Right ventricle myocardium superior (tissue), 1 donor: ENCODE results near the gene ZNF181. TPM values are rescaled to one million over a fixed set of nuclear protein-coding genes. Genes with fewer than 3 reads are reported as not detected.
"Not testable (repeated sequence)": the region's sequence is repeated elsewhere in the genome, so short reads cannot be mapped to it uniquely, and the experiment has no call there.

Experiments used
- ATAC-seq: fragments of 200-7000 bp; cut with Tn5 transposase; one replicate; pipeline ENCODE4 v1.9.1; 2020; ENCODE audit warnings: mild to moderate bottlenecking; ENCODE audit not compliant: poor library complexity
- DNase-seq: peaks from one replicate; pipeline ENCODE4 v3.0.0-alpha.2; 2020
- intact Hi-C: fragments of 100-400 bp; cut with DNase I; formaldehyde crosslinking; loops from one replicate; pipeline ENCODE4 v1.11.2; 2022
- long read RNA-seq: library from polyadenylated mRNA; unstranded; transcript quantifications from one replicate; pipeline ENCODE4 v2.0.0, GENCODE V29; 2021
- total RNA-seq: library from RNA; stranded (reverse); fragmentation: NEBNext Ultra II Directional; extraction: Animal tissue kit (Norgen Biotek cat#: 25700); gene quantifications from one replicate; pipeline ENCODE4 v1.2.1, GENCODE V29; 2021
- donor health status: DM: no; HTN: yes; CAD: no; lungs with severe emphysema.

ZNF181 gene
- 22.0 TPM for total RNA-seq
- long read RNA-seq, full-length matches to known transcripts: 9 of 55 reads
- long read RNA-seq, partial matches to known transcripts: 1 of 55 reads
- long read RNA-seq, other reads (novel, unspliced or antisense): 45 of 55 reads

DNA sequence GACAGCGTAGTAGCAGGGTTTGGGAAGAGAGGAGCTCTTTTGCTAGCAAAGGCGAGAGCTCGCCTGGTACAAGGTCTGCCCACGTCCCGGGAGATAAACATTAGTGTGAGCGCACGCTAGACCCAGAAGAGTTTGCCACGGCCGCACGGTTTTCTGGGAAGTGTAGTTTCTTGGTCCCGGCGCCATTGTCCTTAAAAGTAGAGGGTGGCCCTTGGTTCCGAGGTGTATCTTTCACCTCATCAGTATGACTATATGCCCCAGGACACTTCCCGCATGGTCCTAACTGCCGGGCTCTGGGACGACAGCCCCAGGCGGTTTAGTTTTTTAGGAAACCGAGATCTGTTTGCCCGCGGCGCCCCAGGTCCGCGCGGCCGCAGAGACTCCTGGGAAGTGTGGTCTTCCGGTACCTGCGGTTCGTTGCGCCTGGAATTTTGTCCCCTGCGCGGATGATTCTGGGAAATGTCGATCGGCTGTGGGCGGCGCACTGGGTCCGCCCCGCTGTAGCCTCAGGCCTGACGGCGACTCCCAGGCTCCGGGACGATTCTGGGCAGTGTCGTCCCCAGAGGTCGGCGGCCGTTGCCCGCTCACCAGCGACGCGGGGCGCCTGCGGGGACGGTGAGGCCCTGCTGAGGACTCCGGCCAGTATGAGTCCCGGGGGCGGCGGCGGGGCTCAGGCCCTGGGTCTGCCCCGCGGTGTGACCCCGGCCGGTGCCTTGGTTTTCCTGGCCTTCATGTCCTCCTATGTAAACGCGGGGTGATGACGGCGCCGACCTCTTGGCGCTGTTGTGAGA lies at the start of gene ZNF181:
TSS of gene ZNF181 (plus strand) at position 498 of the 791 bp plus-strand sequence. CDS start 795 bp downstream, outside the sequence.
- intact Hi-C loops: no loop called here
- ATAC-seq: peak; percentile 95
- peak; percentile 92 for DNase-seq

DNA sequence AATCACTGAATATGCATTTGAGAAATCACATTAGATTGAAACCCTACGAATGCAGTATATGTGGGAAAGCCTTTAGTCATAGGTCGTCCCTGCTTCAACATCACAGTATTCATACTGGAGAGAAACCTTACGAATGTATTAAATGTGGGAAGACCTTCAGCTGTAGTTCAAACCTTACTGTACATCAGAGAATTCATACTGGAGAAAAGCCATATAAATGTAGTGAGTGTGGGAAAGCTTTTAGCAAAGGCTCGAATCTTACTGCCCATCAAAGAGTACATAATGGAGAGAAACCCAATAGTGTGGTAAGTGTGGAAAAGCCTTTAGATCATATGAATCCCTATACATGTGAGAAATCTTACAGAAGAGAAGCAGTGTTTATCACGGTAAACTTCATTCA lies 48.8 kb upstream of the ZNF181 start:
- DNase-seq, ATAC-seq, intact Hi-C loops: not testable (repeated sequence)

DNA sequence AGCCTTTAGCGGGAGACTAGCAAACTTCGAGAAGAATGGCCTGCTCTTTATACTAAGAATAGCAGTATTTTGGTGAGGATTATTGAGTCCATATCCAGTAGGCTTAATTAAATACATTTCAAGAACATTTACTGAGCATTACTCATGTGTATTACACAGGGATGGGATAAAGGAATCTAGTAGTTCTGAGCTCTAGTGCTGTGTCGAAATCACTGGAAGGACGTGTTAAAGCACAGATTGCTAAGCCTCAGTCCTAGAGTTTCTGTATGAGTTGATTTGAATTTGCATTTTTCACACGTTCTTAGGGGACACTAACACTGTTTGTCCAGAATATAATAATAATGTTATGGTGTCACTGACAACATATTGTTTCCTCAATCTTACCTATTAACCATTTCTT lies 47.6 kb upstream of the ZNF181 start:
- ATAC-seq (no peak), DNase-seq (no peak)
- intact Hi-C loops: no loop called here

DNA sequence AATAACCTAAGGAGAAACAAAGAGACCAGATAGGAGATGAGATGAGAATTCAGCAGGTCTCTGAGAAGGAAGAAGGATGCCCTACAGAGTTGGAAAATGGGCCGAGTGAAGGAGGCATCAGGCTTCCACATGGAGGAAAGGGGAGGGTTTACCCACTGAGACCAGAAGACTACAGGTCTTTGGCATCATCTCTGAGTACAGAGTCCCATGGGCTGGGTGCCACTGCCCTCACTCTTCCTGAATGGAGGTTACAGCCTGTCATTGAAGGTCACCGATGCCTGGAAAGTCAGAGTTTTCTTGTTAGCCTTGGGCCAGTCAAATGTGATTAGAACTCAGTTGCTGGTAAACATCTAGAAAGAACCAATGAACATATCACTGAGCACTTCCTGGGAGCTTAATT lies 46.7 kb upstream of the ZNF181 start:
- DNase-seq (no peak), ATAC-seq (peak; percentile 27)
- intact Hi-C loops: no loop called here

DNA sequence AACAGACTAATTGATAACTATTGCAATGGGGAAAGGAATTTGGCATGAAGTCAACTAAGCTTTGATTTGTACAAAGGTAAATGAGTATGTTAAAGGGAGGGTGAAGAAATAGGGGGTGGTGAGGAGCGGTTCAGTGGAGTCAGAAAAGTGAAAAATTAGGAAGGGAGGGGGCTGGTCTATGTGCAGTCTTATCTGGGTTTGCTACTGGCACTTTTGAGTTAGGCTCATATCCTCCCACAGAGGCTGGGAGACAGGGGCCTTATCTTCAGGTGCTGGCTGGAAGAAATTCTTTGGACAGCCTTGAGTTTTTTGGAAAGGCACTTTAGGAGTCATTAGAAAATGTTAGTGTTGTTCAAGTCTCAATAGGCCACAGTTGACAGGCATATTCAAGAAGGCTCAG lies 45.5 kb upstream of the ZNF181 start:
- ATAC-seq (no peak), DNase-seq (no peak)
- intact Hi-C loops: no loop called here

DNA sequence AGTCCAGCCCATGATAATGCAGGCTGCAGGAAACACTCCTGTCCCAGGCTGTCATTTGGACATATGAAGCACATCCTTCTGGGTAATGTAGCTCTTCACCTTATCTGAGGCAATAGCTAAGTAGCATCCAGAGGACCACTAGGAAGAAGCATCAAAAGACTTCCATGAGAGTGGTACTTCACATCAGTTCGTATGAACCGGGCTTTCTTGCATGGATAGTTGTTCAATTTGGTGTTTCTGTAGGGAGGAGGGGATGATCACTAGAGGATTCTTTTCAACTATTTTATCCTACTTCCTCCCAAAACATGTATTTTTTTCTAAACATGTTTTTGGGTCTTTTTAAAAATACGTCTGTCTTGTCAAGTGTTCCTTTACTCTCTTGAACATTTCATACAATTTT lies 43.7 kb upstream of the ZNF181 start:
- DNase-seq (no peak), ATAC-seq (no peak)
- intact Hi-C loops: no loop called here

DNA sequence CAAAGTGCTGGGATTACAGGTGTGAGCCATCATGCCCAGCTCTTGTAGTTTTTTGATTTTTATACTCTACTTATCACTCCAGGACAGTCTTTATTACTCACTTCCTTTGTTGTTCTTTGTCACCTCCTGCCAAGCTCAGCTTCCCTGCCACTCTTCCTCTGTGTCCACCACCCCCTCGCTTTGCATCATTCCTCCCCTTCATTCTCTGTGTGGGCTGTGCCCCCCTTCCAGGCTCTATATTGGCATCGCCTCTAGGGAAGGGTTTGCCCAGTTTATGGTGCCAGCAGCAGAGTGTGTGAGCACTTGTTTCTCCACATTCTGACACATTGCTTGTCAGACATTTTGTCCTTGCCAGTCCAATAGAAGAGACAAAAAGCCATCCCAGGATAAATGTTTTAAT lies 41.5 kb upstream of the ZNF181 start:
- DNase-seq (no peak), ATAC-seq (no peak)
- intact Hi-C loops: no loop called here

DNA sequence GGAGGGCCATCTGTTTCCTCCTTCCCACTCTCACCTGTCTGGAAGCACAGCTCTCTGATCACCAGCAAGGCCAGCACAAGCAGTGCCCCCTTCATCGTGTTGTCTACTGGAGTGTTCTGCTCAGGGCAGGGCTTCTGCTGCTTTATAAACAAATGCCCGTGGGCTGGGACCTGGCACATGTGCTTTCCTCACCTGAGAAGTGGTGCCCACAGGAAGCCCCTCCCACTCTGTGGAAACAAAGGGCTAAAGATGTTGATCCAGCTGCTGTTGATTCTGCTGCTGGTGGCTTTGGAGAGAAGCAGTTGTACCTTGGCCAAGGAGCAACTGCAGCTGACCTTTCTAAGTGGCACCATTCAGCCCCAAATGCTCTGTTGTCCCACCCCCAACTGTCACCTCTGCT lies 26.4 kb upstream of the ZNF181 start:
- ATAC-seq (no peak), DNase-seq (no peak)
- intact Hi-C loops: no loop called here

DNA sequence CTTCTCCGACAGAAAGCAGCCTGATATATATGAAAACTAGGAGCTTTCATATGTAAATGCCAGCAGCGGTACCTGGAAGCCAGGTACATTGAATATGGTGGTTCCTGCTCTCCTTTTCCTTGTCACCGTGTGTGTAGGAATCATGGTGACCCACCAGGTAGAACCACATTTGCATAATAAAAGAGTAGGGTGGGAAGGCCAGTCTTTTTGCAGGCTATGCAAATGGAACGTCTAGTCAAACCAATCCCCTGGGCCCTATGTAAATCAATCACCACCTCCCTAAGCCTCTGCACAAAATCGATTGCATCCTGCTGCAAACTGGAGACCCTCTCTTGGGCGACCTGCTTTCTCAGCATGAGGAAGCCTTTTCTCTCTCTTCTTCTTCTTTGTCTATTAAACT lies 22.2 kb upstream of the ZNF181 start:
- ATAC-seq (no peak), DNase-seq (no peak)
- intact Hi-C loops: loop anchor here (2.0 to 5.0 kb wide), 3 partner anchors 73 to 210 kb away; no protein-coding TSS in a partner anchor

DNA sequence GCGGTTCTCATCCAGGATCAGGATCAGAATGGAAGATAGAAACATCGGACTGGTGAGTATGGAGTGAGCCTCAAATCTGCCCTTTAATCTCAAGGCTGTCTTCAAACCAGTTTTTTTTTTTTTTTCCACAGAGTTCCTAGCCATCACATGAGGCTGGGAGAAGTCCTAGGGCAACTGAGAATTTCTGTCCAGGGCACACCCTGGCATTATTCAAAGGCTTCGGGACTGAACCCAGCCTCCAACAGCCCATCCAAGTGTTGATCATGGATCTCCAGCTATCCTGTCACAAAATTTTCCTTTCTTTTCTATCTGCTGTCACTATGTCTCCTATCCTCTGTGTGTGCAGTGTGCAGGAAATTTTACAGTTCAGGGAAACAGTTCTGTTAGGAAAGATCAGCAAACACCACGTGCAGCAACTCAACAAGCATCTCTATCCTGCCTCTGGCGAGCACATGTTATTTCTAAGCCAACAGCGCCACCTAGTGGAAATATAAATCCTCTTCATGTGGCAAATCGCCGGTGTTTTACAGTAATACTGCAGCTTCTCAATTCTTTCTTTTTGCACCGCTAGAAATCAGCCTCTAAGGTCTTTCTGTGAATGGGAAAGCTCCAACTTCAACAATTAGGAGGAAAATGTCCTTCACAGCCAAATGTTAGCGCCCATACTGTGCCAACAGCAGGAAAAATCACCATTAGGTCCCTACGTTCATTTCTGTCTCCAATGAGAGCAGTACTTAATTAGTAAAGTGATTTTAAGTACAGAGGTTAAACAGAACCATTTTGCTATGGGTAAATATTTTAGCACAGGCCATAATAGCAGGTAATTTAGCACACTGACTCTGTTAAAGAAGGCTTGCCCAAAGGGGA lies 21.4 kb upstream of the ZNF181 start:
- peak; percentile 83 for ATAC-seq
- no peak for DNase-seq
- intact Hi-C loops: loop anchor here (2.0 to 5.0 kb wide), 3 partner anchors 74 to 210 kb away; no protein-coding TSS in a partner anchor

DNA sequence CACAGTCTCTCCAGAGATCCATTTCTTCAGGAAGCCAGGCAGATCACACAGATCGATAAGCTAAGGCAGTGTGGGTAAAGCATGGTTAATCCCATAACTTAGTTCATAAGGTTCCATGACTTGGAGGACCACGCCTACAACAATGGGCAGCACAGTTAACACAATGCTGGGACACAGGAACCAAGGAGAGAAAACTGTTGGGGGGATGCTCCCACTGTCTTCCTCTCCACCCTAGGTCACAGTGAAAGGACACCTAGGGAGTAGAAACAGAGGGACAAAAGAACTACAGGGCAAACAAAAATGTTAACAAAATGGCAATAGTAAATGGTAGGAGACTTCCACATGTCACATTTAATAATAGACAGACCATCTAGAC lies 20.8 kb upstream of the ZNF181 start:
- DNase-seq (no peak), ATAC-seq (no peak)
- intact Hi-C loops: loop anchor here (2.0 to 5.0 kb wide), 3 partner anchors 74 to 211 kb away; no protein-coding TSS in a partner anchor

DNA sequence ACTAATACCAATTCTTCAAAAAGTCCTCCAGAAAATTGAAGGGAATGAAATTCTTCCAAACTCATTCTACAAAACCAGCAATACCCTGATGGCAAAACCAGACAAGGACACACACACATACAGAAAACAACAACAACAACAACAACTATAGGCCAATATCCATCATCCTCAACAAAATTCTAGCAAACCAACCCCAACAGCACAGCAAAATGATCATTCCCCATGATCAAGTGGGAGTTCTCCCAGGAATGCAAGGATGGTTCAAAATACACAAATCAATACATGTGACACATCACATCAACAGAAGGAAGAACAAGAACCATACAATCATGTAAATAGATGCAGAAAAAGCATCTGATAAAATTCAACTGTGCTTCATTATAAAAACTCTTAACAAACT lies 18.7 kb upstream of the ZNF181 start:
- intact Hi-C loops: no loop called here
- DNase-seq: no peak
- no peak for ATAC-seq

DNA sequence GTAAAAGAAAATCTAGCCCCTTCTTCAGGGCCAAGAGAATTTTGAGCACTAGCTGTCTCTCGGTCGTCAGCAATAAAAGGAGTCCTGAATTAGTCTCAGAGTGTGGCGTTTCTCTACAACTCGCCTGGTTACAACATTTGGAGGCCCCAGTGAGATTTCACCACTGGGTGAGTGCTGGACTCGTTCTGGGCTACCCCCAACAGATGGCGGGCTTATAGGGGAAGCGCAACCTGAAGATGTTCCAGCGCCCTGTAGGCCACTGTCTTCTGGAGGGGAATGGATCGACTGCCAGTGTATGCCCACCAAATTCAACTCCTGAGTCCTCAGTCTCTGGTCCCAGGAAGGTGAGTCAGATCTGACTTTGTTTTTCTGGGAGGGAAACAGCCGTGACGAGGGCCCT lies 11.7 kb upstream of the ZNF181 start:
- ATAC-seq (no peak), DNase-seq (no peak)
- intact Hi-C loops: no loop called here

DNA sequence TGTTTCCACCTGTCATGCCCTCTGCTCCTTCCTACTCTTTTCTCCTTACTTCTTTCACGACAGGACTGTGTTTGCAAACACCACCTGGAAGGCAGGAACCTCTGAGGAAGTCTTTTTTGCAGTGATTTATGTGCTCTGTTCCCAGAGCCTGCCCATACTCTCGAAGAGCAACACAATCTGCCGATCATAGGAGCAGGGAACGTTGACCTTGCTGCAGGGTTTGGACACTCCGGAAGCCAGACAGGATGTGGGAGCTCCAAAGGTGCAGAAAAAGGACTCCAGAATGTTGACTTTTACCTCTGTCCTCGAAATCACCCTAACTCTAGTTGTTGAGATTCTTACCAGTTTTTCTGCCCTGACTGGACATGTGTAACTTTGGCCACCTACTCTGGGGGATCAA lies 8.6 kb upstream of the ZNF181 start:
- ATAC-seq: no peak
- intact Hi-C loops: no loop called here
- DNase-seq: no peak

DNA sequence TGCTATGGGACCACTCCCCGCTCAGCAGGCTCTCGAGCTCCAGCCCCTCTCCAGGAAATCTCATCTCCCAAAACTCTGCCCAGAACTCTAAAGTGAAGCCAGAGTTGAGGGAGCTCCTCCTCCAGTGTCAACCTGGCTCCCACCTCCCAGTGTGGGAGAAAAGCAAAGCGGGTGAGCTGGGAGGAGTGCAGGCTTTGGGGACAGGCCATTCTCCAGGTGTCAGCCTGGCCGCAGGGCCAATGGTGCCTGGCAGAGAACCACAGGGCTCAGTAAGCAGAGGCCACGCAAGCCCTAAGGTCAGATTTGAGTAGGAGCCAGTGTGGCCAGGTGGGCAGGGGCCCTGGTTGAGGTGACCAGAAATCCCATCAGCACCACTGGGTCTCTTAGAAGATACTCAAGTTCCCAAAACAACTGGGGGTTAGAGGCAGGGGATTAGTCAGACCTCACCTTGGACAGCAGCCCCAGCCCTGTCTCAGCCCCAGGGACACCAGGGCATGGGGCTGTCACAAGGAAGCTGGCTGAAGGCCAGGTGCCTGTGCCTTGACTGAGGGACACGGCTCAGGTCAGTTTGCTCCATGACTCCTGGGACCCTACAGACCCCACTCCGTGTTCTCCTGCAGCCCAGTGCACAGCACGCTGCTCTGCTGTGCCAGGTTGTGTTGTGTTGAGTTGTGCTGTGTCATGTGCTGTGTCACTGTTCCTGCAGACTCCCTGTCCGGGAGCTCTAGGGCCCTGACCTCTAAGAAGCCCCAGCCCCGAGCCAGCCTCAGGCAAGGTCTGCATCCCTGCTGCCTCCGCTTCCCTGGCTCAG lies 2.8 kb upstream of the ZNF181 start:
- ATAC-seq (no peak), DNase-seq (peak; percentile 41)
- intact Hi-C loops: no loop called here

DNA sequence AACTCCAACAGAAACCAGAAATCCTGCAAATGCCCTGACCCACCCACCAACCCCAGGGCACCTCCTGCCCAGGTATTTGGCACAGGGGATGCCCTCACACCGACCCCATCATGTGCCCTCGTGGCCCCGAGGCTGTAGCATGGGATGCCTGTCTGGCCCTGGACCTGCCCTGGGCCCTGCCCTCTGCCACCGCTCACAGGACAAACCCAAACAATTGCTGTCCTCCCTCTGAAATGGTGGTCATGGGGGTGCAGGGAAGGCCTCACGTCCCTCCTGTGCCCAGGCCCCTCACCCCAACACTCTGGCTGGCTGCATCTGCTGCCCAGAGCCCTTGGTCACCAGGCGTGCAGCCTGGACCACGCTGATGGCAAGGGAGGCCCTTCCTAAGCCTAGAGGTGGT lies 2.1 kb upstream of the ZNF181 start:
- intact Hi-C loops: no loop called here
- no peak for DNase-seq

DNA sequence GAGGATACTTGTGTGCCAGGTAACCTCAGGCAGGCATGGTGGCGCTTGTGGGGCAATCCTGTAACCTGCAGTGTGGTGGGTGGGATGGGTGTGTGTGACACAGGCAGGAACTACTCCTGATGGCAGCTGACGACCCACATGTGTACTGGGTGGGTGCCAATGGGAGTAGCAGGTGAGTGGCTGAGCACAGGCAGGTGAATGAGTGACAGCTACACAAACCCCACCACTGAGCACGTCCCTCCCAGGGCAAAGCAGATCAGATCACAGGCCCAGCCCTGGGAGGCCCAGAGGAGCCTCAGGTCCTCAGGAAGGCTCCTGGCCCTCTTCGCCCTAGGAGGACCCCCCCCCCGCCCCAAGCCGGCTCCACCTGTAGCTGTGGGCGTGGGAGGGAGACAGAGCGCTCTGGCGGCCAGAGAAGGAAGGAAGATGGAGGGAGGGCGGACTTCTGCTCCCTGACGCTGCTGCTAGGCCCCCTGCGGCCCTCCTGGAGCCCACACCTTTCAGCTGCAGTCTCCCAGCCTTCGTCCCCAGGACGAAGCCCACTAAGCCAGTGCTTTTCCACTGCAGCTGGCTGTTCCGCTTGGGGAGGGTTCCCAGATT lies 1.3 kb upstream of the ZNF181 start:
- intact Hi-C loops: no loop called here
- DNase-seq (no peak), ATAC-seq (no peak)

More for the DNA sequence above, 2.1 kb upstream of the ZNF181 start:
- no peak for ATAC-seq

DNA sequence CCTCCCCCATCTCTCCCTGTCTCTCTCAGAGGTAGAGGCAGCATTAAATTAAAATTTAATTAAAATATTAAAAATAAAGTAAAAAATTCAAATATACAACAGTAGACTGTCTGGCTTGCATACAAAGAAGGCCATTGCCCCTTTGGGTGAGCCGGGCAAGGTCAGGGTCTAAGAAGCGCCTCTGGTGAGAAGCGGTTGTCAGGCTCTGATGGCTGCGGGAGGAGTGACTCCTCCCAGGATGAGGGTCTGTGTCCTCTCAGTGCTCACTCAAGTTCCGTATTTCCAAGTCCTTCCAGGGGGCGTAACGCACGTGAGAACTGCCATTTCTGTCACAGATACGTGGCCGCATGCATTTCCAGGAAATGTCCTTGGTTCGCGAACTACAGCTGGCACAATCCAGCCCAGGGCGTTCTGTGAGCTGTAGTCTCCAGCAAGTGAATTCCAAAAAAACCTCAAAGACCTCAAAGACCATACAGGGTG lies 737 bp upstream of the ZNF181 start:
- intact Hi-C loops: no loop called here
- ATAC-seq (peak; percentile 28), DNase-seq (no peak)
